Testis (tissue), 2 donors: ENCODE results near the gene RDH11.

ENCODE experiments used
- CTCF ChIP-seq, 3 experiments: fragments of 450-650 bp in 2 of 3; fragments of 200-600 bp in 1 of 3; sonication (generic) in 1 of 3; IDR thresholded peaks; one replicate each; pipeline ENCODE4 v1.5.1; 2016 to 2019; ENCODE audit warnings: antibody characterized with exemption in 3 of 3, mild to moderate bottlenecking in 2 of 3, moderate library complexity in 1 of 3
- POLR2A ChIP-seq: fragments of 450-650 bp; IDR thresholded peaks from one replicate; pipeline ENCODE4 v1.6.1; 2017; ENCODE audit warnings: antibody characterized with exemption, mild to moderate bottlenecking, moderate library complexity

GRCh38 chr14:67725171-67725570 is 29.6 kb upstream of the RDH11 start:
- TF ChIP-seq POLR2A, result no peak
- no peak for TF ChIP-seq CTCF (IDR thresholded peaks at IDR 0.05)
